Measurements from ENCODE around the gene ALLC.

The ALLC gene

GRCh38 chr2:3637692-3638455 is 20.1 kb upstream of the ALLC start:
- Histone ChIP-seq H3K27ac (no peak overlapping the region), H2AFZ (no peak overlapping the region), H3K9ac (no peak overlapping the region), H3K79me2 (no peaks in the 10 kb centered on the region), H3K4me1 (no peaks in the 10 kb centered on the region), H3K4me3 (ENCODE audit: low read depth, low read length) (no peak overlapping the region), H3K4me2 (ENCODE audit: low read length) (no peak overlapping the region), H3K9me3 (ENCODE audit: control insufficient read depth, low read length) (no peaks in the 10 kb centered on the region), H3K36me3 (ENCODE audit: control insufficient read depth, insufficient read depth, low read length) (no peaks in the 10 kb centered on the region), H3K27me3 (ENCODE audit: control insufficient read depth, insufficient read depth, low read length) (no peaks in the 10 kb centered on the region)
- no peak for TF ChIP-seq CTCF (IDR thresholded peaks at IDR 0.05)

GRCh38 chr2:3638456-3638810 is 19.6 kb upstream of the ALLC start:
- H3K79me2 ChIP-seq, result no peaks in the 10 kb centered on the region
- H3K4me1 ChIP-seq, result no peaks in the 10 kb centered on the region
- TF ChIP-seq CTCF (IDR thresholded peaks at IDR 0.05), result no peak
- H3K9me3 ChIP-seq (ENCODE audit: control insufficient read depth, low read length), result no peaks in the 10 kb centered on the region
- H3K9ac ChIP-seq, result no peak overlapping the region
- no peak overlapping the region for H3K4me3 ChIP-seq (ENCODE audit: low read depth, low read length)
- no peak overlapping the region for H3K27ac ChIP-seq
- no peaks in the 10 kb centered on the region for H3K36me3 ChIP-seq (ENCODE audit: control insufficient read depth, insufficient read depth, low read length)
- no peaks in the 10 kb centered on the region for H3K27me3 ChIP-seq (ENCODE audit: control insufficient read depth, insufficient read depth, low read length)
- H2AFZ ChIP-seq, result no peak overlapping the region
- H3K4me2 ChIP-seq (ENCODE audit: low read length), result no peak overlapping the region

- no peak overlapping the region for H3K9ac ChIP-seq
- TF ChIP-seq CTCF (IDR thresholded peaks at IDR 0.05), result no peak
- H3K36me3 ChIP-seq (ENCODE audit: control insufficient read depth, insufficient read depth, low read length), result no peaks in the 10 kb centered on the region
- no peak overlapping the region for H3K4me2 ChIP-seq (ENCODE audit: low read length)
- no peaks in the 10 kb centered on the region for H3K4me1 ChIP-seq
- no peak overlapping the region for H3K27ac ChIP-seq
- no peak overlapping the region for H2AFZ ChIP-seq
- no peaks in the 10 kb centered on the region for H3K79me2 ChIP-seq
- no peaks in the 10 kb centered on the region for H3K27me3 ChIP-seq (ENCODE audit: control insufficient read depth, insufficient read depth, low read length)
- no peaks in the 10 kb centered on the region for H3K9me3 ChIP-seq (ENCODE audit: control insufficient read depth, low read length)
- H3K4me3 ChIP-seq (ENCODE audit: low read depth, low read length), result no peak overlapping the region
Measured at GRCh38 chr2:3639015-3639630, 18.9 kb upstream of the ALLC start.

- TF ChIP-seq CTCF (IDR thresholded peaks at IDR 0.05), result no peak
- no peaks in the 10 kb centered on the region for H3K9me3 ChIP-seq (ENCODE audit: control insufficient read depth, low read length)
Measured at GRCh38 chr2:3639653-3640052, 18.3 kb upstream of the ALLC start.

GRCh38 chr2:3641181-3641580 is 16.8 kb upstream of the ALLC start:
- Histone ChIP-seq H3K36me3 (ENCODE audit: control insufficient read depth, insufficient read depth, low read length) (no peaks in the 10 kb centered on the region), H2AFZ (no peak overlapping the region), H3K4me3 (ENCODE audit: low read depth, low read length) (no peak overlapping the region), H3K27me3 (ENCODE audit: control insufficient read depth, insufficient read depth, low read length) (no peaks in the 10 kb centered on the region), H3K27ac (no peak overlapping the region), H3K4me1 (no peaks in the 10 kb centered on the region), H3K4me2 (ENCODE audit: low read length) (no peak overlapping the region), H3K79me2 (no peaks in the 10 kb centered on the region), H3K9me3 (ENCODE audit: control insufficient read depth, low read length) (no peaks in the 10 kb centered on the region), H3K9ac (no peak overlapping the region)
- TF ChIP-seq CTCF (IDR thresholded peaks at IDR 0.05), result no peak

More at GRCh38 chr2:3639653-3640052, 18.3 kb upstream of the ALLC start:
- Histone ChIP-seq H3K79me2 (no peaks in the 10 kb centered on the region), H3K4me1 (no peaks in the 10 kb centered on the region), H2AFZ (no peak overlapping the region), H3K9ac (no peak overlapping the region), H3K4me3 (ENCODE audit: low read depth, low read length) (no peak overlapping the region), H3K27ac (no peak overlapping the region), H3K36me3 (ENCODE audit: control insufficient read depth, insufficient read depth, low read length) (no peaks in the 10 kb centered on the region), H3K27me3 (ENCODE audit: control insufficient read depth, insufficient read depth, low read length) (no peaks in the 10 kb centered on the region), H3K4me2 (ENCODE audit: low read length) (no peak overlapping the region)

Data from parathyroid adenoma (tissue), 2 donors.